Nephron progenitor cell (in vitro differentiated cells): ENCODE data around the gene MED12L.

Source experiments
- DNase-seq: peaks from one replicate; pipeline ENCODE4 v3.0.0; 2021
- H3K27ac Mint-ChIP-seq: 2 replicates; pipeline ENCODE4 v1.8.0; 2021; ENCODE audit warnings: mild to moderate bottlenecking, moderate library complexity, mixed read lengths
- H3K27me3 Mint-ChIP-seq: 2 replicates; pipeline ENCODE4 v1.8.0; 2021; ENCODE audit warnings: mild to moderate bottlenecking, low read depth, mixed read lengths; ENCODE audit not compliant: poor library complexity
- H3K36me3 Mint-ChIP-seq: 2 replicates; pipeline ENCODE4 v1.8.0; 2021; ENCODE audit warnings: low read depth, mixed read lengths
- H3K4me1 Mint-ChIP-seq: 2 replicates; pipeline ENCODE4 v1.8.0; 2021; ENCODE audit warnings: mixed read lengths
- H3K4me3 Mint-ChIP-seq: 2 replicates; pipeline ENCODE4 v1.8.0; 2021; ENCODE audit warnings: mild to moderate bottlenecking, moderate library complexity, mixed read lengths
- H3K9me3 Mint-ChIP-seq: 2 replicates; pipeline ENCODE4 v1.8.0; 2021; ENCODE audit warnings: mild to moderate bottlenecking, moderate library complexity, mixed read lengths
- CTCF ChIP-seq: fragments of 200-600 bp; sonication (generic); IDR thresholded peaks from 2 replicates; pipeline ENCODE4 v1.5.0; 2021; ENCODE audit warnings: antibody characterized with exemption

Gene MED12L

GRCh38 chr3:151199554-151200438 is 114.3 kb downstream of the MED12L start:
- H3K9me3 Mint-ChIP-seq = no peaks in the 10 kb centered on the region
- no peak for TF ChIP-seq CTCF
- no peaks in the 10 kb centered on the region for H3K27me3 Mint-ChIP-seq
- no peak overlapping the region for H3K27ac Mint-ChIP-seq
- no peak for DNase-seq
- no peak overlapping the region for H3K4me3 Mint-ChIP-seq
- H3K36me3 Mint-ChIP-seq = peaks cover 17% of the 10 kb centered on the region
- H3K4me1 Mint-ChIP-seq = peaks cover 9% of the 10 kb centered on the region

DNA sequence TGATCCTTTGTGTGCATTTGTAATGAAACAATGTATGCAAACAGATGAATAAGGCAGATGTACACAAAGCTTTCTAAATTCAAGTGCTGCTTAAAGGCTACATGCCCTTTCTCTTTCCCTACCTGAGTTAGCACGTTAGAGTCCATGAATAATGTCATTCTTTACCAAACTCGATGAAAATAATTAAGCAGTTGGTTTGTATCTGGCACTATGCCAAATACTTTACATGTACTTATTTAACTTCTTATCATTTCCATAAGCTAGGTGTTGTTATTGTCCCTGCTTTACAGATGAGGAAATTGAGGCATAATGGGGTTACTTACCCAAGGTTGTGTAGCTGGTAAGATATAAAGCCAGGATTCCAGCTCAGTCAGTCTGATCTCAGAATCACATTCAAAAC is 115.1 kb downstream of the MED12L start:
- Mint-ChIP-seq H3K36me3 (peaks cover 17% of the 10 kb centered on the region), H3K27ac (no peak overlapping the region), H3K4me1 (peaks cover 7% of the 10 kb centered on the region), H3K4me3 (no peak overlapping the region), H3K9me3 (no peaks in the 10 kb centered on the region), H3K27me3 (no peaks in the 10 kb centered on the region)
- no peak for DNase-seq
- TF ChIP-seq CTCF = no peak

DNA sequence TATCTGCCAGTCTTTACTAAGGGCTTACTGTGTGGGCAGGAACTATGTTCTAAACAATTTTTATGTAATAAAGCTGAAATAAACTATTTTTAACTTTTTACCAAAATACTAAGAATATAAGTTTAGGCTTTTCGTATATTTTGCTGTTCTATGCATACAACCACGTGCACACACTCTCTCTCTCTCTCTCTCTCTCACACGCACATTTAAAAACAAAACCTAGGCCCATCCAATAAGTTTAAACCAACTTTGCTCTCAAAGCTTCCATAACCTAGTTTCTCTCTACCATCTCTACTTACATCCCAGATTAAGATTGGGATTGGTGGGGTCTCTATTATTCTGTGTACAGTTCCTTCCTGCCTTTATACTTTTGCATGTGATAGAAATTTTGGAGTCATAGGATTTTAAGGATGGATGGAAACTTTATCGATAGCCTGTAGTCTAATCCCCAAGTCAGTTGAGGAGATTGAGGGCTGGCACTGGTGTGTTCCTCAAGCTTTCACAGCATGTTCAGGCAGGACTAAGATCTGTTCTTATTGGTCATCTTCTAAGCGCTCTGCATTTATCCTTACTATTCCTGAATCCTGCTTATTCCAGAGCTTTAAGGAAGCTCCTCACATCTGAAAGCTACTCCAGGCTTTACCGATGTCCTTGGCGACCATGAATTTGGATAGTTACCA is 115.7 kb downstream of the MED12L start:
- Mint-ChIP-seq H3K4me1 (peaks cover under 1% of the 10 kb centered on the region), H3K4me3 (no peak overlapping the region), H3K27ac (peak overlapping the region; percentile 7), H3K9me3 (no peaks in the 10 kb centered on the region), H3K36me3 (peaks cover 15% of the 10 kb centered on the region), H3K27me3 (no peaks in the 10 kb centered on the region)
- TF ChIP-seq CTCF = no peak
- no peak for DNase-seq

- Mint-ChIP-seq H3K9me3 (no peaks in the 10 kb centered on the region), H3K36me3 (peaks cover 20% of the 10 kb centered on the region), H3K27me3 (no peaks in the 10 kb centered on the region), H3K27ac (no peak within 1 kb of the TSS), H3K4me3 (no peak within 1 kb of the TSS), H3K4me1 (no peaks in the 10 kb centered on the region)
- TF ChIP-seq CTCF = no peak
- DNase-seq = no peak
Observed at GRCh38 chr3:151203051-151203420, 117.6 kb downstream of the MED12L start, which contains the start of gene GPR171. Gene GPR171 (minus strand): TSS chr3:151203216. CDS start chr3:151199386, 3,830 bp downstream.

- Mint-ChIP-seq H3K4me1 (no peaks in the 10 kb centered on the region), H3K9me3 (no peaks in the 10 kb centered on the region), H3K27me3 (no peaks in the 10 kb centered on the region), H3K27ac (no peak overlapping the region), H3K36me3 (peaks cover 10% of the 10 kb centered on the region), H3K4me3 (no peak overlapping the region)
- TF ChIP-seq CTCF = no peak
- no peak for DNase-seq
Observed at GRCh38 chr3:151204530-151205402, 119.3 kb downstream of the MED12L start.
